GM12878 (cell line): ENCODE results near the gene RAB29. TPM values are rescaled to one million over a fixed set of nuclear protein-coding genes. Genes with fewer than 3 reads are reported as not detected.

Source experiments
- CBX5 ChIP-seq: sonication (generic); IDR thresholded peaks from 2 replicates; pipeline ENCODE4 v1.6.1; 2016; ENCODE audit warnings: low read depth, moderate library complexity, mild to moderate bottlenecking, inconsistent platforms
- CHD4 ChIP-seq: fragments of 200-600 bp; sonication (generic); IDR thresholded peaks from 2 replicates; pipeline ENCODE4 v1.6.1; 2016; ENCODE audit warnings: mild to moderate bottlenecking
- EED ChIP-seq: sonication (generic); IDR thresholded peaks from 2 replicates; pipeline ENCODE4 v1.6.1; 2016; ENCODE audit warnings: antibody characterized with exemption, low read depth
- FOS ChIP-seq: IDR thresholded peaks from 3 replicates; pipeline ENCODE4 v1.6.1; 2011; ENCODE audit warnings: borderline replicate concordance; ENCODE audit not compliant: insufficient read length; ENCODE audit errors: extremely low read depth
- FOXK2 ChIP-seq: fragments of 450-650 bp; IDR thresholded peaks from 2 replicates; pipeline ENCODE4 v1.6.1; 2017; ENCODE audit warnings: mild to moderate bottlenecking, moderate library complexity
- HDAC6 ChIP-seq: fragments of 200-600 bp; sonication (generic); IDR thresholded peaks from one replicate; pipeline ENCODE4 v1.8.0; 2017; ENCODE audit warnings: antibody characterized with exemption; ENCODE audit not compliant: unreplicated experiment
- NR2C1 ChIP-seq: fragments of 450-650 bp; IDR thresholded peaks from 2 replicates; pipeline ENCODE4 v1.6.1; 2017; ENCODE audit warnings: antibody characterized with exemption, mild to moderate bottlenecking, moderate library complexity
- NRF1 ChIP-seq: conservative IDR thresholded peaks from 2 replicates; pipeline ENCODE4 v1.6.1; 2011; ENCODE audit warnings: mild to moderate bottlenecking, low read depth, low read length, improper control_type of control experiment
- PAX5 ChIP-seq: IDR thresholded peaks from 2 replicates; pipeline ENCODE4 v1.6.1; 2011; ENCODE audit warnings: low read depth, low read length, borderline replicate concordance
- POLR2AphosphoS5 ChIP-seq: IDR thresholded peaks from 2 replicates; pipeline ENCODE4 v1.6.1; 2011; ENCODE audit warnings: mild to moderate bottlenecking, low read length, inconsistent platforms
- RFX5 ChIP-seq: IDR thresholded peaks from 2 replicates; pipeline ENCODE4 v1.6.1; 2011; ENCODE audit warnings: low read depth, low read length, improper control_type of control experiment
- SMAD1 ChIP-seq: fragments of 450-650 bp; IDR thresholded peaks from 2 replicates; pipeline ENCODE4 v1.6.1; 2018; ENCODE audit warnings: mild to moderate bottlenecking, low read depth; ENCODE audit not compliant: partially characterized antibody
- SRF ChIP-seq, 2 experiments: IDR thresholded peaks; 2 replicates each; pipeline ENCODE4 v1.6.1; 2011; ENCODE audit warnings: low read depth in 2 of 2, low read length in 2 of 2, mild to moderate bottlenecking in 1 of 2, moderate library complexity in 1 of 2
- STAT3 ChIP-seq: IDR thresholded peaks from 2 replicates; pipeline ENCODE4 v1.6.1; 2011; ENCODE audit warnings: low read depth, low read length, improper control_type of control experiment
- SUPT20H ChIP-seq: IDR thresholded peaks from 2 replicates; pipeline ENCODE4 v1.6.1; 2011; ENCODE audit warnings: low read depth, mild to moderate bottlenecking, low read length, moderate library complexity, borderline replicate concordance; ENCODE audit not compliant: control insufficient read depth
- ZBED1 ChIP-seq: IDR thresholded peaks from 2 replicates; pipeline ENCODE4 v1.6.1; 2016; ENCODE audit warnings: borderline replicate concordance
- ZNF622 ChIP-seq: fragments of 450-650 bp; IDR thresholded peaks from 2 replicates; pipeline ENCODE4 v1.6.1; 2017; ENCODE audit warnings: mild to moderate bottlenecking, inconsistent platforms
- polyA plus RNA-seq, 11 experiments: library from polyadenylated mRNA; depleted of rRNA in 4 of 11; unstranded in 6 of 11; stranded (reverse) in 5 of 11; fragments of >200 nt; fragmentation: Nextera tagmentation in 4 of 11; fragmentation: Illumina TruSeq in 1 of 11; extraction: Ambion mirVana in 4 of 11; extraction: Trizol in 1 of 11; gene quantifications; 1 replicate in 1 of 11; 2 replicates in 10 of 11; pipeline versions ENCODE4 v1.2.1 to v1.2.3, GENCODE V29; 2011 to 2016; ENCODE audit warnings: inconsistent platforms in 2 of 11, missing spikeins in 2 of 11, low read depth in 1 of 11
- total RNA-seq, 4 experiments: library from RNA; depleted of rRNA in 3 of 4; stranded (reverse); fragments of >200 nt in 3 of 4; fragmentation: Illumina TruSeq in 1 of 4; extraction: Trizol in 1 of 4; gene quantifications; 2 replicates each; pipeline versions ENCODE4 v1.2.1 to v1.2.3, GENCODE V29; 2013 to 2021
- TF ChIP-seq, protein P1 (sequence below): IDR thresholded peaks from 2 replicates; pipeline ENCODE4 v1.6.1; 2011; ENCODE audit warnings: mild to moderate bottlenecking, low read depth, low read length, moderate library complexity; ENCODE audit not compliant: insufficient replicate concordance
- TF ChIP-seq, protein P2 (sequence below): fragments of 450-650 bp; IDR thresholded peaks from 2 replicates; pipeline ENCODE4 v1.6.1; 2016; ENCODE audit warnings: mild to moderate bottlenecking, moderate library complexity, borderline replicate concordance
- TF ChIP-seq, protein P3 (sequence below): IDR thresholded peaks from 2 replicates; pipeline ENCODE4 v1.6.1; 2012; ENCODE audit warnings: mild to moderate bottlenecking, low read depth, low read length

RAB29 gene
- total and polyA plus RNA-seq, 10 of the 15 experiments (the other 5 are each of a cell fraction or from before 2014, with no cell fraction given): 11.7 to 74.5 (median 15.0) TPM

DNA sequence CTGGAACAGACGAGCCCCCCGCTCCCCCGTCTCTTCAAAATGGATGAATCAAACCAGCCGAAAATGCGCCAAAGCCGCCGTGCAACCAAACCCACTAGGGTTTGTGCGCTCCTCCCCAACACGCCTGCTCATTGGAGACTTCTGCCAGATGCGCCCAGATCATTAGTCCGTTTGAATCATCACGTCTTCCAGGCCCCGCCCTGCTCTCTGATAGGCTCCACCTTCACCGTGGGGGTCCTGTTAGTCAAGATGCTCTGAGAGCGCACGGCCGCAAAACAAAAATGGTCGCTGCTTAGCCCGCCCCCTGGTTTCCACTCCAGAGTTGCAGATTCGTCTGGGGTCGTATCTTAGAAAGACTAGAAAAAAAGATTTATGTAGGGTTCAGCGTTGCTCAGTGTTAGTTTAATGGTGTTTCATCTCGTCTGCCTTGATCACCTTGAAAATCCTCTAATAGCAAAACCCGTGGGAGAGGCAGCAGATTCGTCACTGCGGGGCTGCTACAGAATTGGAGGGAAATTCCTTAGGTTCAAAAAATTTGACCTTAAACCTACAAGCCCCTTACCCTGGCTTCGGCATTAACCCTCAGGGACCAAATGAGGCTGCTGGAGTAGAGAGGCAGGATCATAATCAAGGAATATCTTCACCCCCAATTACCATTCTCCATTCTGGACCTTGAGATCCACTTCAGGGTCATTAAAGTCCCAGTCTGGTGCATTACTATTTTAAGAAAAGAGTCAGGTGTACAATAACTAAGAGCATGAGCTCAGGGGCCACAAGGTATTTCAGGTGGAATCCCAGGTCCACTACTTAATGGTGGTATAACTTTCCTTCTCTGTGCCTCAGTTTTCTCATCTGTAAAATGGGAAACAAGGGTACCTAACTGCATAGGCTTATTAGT lies 24.9 kb downstream of the RAB29 start, which contains the start of gene NUCKS1 (continued):
- no peak for TF ChIP-seq STAT3
- 0 out of 2 replicates have a peak, but pooled peaks have one; percentile 27 for TF ChIP-seq ZBED1
- peak; percentile 91 for TF ChIP-seq ZNF622
- TF ChIP-seq, protein P1, sequence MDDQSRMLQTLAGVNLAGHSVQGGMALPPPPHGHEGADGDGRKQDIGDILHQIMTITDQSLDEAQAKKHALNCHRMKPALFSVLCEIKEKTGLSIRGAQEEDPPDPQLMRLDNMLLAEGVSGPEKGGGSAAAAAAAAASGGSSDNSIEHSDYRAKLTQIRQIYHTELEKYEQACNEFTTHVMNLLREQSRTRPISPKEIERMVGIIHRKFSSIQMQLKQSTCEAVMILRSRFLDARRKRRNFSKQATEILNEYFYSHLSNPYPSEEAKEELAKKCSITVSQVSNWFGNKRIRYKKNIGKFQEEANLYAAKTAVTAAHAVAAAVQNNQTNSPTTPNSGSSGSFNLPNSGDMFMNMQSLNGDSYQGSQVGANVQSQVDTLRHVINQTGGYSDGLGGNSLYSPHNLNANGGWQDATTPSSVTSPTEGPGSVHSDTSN: peak; percentile 25
- peak; percentile 55; the same call in 1 of the 2 replicates for TF ChIP-seq POLR2AphosphoS5
- TF ChIP-seq FOXK2: no peak
- no peak for TF ChIP-seq SRF (IDR thresholded peaks at IDR 0.05; ENCODE audit: low read depth in 2 of 2, low read length in 2 of 2)
- no peak for TF ChIP-seq NRF1
- no peak for TF ChIP-seq SUPT20H
- TF ChIP-seq PAX5: 0 out of 2 replicates have a peak, but pooled peaks have one; percentile 19
- TF ChIP-seq CBX5: no peak
- peak; percentile 28 for TF ChIP-seq SMAD1
- peak; percentile 51 for TF ChIP-seq FOS
- TF ChIP-seq NR2C1: peak; percentile 84
- TF ChIP-seq, protein P2, sequence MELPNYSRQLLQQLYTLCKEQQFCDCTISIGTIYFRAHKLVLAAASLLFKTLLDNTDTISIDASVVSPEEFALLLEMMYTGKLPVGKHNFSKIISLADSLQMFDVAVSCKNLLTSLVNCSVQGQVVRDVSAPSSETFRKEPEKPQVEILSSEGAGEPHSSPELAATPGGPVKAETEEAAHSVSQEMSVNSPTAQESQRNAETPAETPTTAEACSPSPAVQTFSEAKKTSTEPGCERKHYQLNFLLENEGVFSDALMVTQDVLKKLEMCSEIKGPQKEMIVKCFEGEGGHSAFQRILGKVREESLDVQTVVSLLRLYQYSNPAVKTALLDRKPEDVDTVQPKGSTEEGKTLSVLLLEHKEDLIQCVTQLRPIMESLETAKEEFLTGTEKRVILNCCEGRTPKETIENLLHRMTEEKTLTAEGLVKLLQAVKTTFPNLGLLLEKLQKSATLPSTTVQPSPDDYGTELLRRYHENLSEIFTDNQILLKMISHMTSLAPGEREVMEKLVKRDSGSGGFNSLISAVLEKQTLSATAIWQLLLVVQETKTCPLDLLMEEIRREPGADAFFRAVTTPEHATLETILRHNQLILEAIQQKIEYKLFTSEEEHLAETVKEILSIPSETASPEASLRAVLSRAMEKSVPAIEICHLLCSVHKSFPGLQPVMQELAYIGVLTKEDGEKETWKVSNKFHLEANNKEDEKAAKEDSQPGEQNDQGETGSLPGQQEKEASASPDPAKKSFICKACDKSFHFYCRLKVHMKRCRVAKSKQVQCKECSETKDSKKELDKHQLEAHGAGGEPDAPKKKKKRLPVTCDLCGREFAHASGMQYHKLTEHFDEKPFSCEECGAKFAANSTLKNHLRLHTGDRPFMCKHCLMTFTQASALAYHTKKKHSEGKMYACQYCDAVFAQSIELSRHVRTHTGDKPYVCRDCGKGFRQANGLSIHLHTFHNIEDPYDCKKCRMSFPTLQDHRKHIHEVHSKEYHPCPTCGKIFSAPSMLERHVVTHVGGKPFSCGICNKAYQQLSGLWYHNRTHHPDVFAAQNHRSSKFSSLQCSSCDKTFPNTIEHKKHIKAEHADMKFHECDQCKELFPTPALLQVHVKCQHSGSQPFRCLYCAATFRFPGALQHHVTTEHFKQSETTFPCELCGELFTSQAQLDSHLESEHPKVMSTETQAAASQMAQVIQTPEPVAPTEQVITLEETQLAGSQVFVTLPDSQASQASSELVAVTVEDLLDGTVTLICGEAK: peak; percentile 82; the same call in 1 of the 2 replicates
- TF ChIP-seq, protein P3, sequence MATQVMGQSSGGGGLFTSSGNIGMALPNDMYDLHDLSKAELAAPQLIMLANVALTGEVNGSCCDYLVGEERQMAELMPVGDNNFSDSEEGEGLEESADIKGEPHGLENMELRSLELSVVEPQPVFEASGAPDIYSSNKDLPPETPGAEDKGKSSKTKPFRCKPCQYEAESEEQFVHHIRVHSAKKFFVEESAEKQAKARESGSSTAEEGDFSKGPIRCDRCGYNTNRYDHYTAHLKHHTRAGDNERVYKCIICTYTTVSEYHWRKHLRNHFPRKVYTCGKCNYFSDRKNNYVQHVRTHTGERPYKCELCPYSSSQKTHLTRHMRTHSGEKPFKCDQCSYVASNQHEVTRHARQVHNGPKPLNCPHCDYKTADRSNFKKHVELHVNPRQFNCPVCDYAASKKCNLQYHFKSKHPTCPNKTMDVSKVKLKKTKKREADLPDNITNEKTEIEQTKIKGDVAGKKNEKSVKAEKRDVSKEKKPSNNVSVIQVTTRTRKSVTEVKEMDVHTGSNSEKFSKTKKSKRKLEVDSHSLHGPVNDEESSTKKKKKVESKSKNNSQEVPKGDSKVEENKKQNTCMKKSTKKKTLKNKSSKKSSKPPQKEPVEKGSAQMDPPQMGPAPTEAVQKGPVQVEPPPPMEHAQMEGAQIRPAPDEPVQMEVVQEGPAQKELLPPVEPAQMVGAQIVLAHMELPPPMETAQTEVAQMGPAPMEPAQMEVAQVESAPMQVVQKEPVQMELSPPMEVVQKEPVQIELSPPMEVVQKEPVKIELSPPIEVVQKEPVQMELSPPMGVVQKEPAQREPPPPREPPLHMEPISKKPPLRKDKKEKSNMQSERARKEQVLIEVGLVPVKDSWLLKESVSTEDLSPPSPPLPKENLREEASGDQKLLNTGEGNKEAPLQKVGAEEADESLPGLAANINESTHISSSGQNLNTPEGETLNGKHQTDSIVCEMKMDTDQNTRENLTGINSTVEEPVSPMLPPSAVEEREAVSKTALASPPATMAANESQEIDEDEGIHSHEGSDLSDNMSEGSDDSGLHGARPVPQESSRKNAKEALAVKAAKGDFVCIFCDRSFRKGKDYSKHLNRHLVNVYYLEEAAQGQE: no peak
- peak; percentile 92; the same call in 1 of the 2 replicates for TF ChIP-seq CHD4
- no peak for TF ChIP-seq EED
- TF ChIP-seq RFX5: no peak
- TF ChIP-seq HDAC6: no peak
